ENCODE measurements around the gene HOXA9.

Gene HOXA9

DNA sequence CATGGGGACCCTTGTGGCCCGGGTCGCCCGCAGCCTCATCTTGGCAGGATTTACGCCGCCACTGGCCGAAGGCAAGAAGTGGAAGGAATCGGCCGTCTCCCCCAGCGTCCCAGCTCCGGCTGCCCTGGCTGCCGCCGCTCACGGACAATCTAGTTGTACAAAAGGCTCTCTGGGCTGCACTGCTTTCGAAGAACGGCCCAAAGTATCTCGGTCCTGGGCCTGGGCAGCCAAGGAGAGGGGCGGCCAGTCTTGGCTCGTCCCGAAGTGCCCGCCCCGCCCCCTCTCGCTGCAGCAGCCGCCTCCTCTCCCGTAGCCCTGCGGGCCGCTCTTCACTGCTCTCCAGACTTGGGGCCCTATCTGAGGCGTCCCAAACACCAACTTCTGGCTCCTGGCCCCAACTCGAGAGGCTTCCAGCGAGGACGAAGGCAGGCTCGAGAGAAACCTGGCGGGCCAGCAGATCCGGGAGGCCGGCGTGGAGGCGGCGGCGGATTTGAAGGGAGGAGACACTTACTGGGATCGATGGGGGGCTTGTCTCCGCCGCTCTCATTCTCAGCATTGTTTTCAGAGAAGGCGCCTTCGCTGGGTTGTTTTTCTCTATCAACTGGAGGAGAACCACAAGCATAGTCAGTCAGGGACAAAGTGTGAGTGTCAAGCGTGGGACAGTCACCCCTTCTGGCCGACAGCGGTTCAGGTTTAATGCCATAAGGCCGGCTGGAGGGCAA, 809 bp downstream of the HOXA9 start:
- DNase-seq (ENCODE audit: low spot score): no peak

DNA sequence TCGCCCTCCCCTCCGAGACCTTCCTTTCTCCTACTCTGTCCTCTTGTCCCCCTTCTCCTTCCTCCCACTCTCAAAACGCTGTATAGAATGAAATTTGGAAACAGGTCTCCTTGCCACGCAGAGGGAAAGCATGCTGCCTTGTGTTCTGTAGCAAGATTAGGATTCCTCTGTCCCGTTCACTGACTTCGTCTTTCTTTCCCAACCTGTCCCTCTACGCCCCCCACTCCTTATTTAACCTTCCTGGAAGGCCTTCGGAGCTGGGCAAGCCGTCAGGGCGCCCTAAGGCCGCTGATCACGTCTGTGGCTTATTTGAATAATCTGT, 1.3 kb downstream of the HOXA9 start:
- no peak for DNase-seq (ENCODE audit: low spot score)

DNA sequence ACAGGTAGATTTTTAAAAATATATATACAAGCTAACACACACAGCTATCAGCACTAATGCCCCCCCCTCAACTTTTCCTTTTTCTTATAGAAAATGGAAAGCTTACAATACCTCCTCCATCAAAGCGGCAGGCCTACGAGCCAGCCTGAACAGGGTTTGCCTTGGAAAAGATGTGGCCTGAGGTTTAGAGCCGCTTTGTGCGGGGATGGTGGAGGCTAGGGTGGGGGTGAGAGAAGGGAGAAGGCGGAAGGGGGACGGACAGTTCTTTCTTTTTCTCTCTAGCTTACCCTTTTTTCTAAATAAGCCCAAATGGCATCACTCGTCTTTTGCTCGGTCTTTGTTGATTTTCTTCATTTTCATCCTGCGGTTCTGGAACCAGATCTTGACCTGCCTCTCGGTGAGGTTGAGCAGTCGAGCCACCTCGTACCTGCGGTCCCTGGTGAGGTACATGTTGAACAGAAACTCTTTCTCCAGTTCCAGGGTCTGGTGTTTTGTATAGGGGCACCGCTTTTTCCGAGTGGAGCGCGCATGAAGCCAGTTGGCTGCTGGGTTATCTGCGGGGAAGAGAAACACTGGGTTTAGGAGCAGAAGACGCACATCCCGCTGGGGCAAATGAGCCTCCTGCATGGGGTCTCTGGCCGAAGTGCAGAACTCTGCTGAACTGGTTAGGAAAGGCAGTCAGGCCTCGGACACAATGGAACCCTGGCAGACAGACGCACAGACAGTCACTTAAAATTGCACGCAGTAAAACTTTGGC, 1.9 kb downstream of the HOXA9 start:
- no peak for DNase-seq (ENCODE audit: low spot score)

DNA sequence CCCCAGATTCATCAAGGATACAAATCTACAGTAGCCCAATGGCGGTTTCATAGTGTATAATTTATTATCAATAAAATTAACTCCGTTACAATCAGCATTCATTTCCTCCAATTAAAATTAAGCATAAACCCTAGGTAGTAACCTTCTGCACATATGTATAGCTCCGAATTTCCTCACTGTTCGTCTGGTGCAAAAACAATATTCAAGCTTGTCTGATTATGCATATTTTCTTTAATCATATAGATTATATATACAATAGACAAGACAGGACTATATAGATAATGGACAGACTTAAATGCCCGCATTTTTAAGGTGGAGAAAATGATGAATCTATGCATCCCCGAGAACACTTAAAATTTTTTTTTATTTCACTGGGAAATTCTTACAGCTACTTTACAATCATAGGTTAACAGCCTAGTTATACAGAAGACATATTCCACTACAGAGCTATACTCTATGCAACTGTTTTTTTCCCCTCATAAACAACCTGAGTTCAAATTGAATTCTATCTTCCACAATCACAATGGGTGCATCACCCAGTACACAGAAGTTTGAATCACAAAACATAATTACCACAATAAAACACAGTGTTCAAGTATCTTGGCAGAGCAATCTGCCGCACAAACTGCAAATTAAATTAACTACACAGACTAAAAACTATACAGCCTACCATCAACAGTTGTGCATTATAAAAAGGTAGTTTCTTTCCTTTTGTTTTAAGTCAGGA, 2.6 kb downstream of the HOXA9 start:
- DNase-seq (ENCODE audit: low spot score): no peak

DNA sequence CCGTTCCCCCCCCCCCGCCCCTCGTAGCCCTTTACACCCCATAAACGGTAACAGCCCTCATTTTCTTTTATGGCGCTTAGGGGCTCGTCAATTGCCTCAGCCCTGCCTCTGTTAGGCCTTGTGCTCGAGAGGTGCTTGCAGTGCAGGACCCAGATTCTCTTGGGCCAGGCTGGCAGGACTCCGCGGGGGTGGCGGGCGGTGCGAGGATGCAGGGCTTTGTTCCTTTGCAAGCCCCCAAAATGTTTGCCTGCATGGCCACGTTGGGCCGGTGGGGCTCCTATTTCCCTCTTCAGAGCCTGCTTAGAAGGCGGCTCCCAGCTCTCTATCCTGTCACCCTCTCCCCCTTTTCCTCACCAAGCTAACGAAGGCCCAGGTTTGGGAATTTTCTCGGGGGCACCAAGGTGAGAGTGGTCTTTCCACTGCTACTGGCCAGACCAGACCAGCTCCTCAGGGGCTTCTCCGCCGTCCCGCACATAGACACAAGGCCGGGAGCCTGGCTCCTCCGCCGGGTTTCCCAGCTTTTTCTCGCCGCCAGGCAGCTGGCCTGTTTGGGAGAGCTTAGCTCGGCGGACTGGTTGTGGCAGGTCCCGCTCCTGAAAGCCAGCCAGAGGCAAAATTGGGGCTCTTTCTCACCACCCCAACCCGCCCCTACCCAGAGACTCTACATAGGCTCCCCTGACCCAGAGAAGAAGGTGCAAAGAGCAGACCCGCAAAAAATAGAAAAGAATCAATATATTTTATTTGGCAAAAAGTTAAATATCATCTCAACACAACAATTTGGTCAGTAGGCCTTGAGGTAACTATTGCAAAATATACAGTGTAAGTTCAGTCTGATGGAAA, 3.4 kb downstream of the HOXA9 start:
- no peak for DNase-seq (ENCODE audit: low spot score)

DNA sequence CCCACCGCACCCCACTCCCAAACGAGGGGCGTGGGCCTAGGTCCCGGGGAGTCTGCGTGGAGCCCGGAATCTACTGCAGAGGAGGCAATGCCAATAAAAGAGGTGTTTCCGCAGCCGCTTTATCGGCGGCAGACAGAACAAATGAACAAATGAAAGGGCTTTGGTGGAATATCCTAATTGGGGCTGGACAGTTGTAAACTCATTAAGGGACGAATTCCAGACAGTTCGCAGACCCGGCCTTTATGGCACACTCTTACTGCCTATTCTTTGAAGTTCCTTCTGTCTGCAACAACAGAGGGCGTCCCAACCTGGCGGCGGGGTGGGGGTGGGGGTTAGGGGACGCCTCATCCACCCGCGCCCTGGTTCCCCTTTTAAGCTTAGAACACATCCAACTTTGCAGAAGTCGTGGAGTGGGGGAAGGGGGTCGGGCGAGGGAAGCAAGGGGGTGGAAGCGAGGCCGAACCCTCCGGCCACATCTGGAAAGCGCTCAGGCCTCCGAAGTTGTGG, 4.1 kb downstream of the HOXA9 start:
- DNase-seq (ENCODE audit: low spot score): no peak

DNA sequence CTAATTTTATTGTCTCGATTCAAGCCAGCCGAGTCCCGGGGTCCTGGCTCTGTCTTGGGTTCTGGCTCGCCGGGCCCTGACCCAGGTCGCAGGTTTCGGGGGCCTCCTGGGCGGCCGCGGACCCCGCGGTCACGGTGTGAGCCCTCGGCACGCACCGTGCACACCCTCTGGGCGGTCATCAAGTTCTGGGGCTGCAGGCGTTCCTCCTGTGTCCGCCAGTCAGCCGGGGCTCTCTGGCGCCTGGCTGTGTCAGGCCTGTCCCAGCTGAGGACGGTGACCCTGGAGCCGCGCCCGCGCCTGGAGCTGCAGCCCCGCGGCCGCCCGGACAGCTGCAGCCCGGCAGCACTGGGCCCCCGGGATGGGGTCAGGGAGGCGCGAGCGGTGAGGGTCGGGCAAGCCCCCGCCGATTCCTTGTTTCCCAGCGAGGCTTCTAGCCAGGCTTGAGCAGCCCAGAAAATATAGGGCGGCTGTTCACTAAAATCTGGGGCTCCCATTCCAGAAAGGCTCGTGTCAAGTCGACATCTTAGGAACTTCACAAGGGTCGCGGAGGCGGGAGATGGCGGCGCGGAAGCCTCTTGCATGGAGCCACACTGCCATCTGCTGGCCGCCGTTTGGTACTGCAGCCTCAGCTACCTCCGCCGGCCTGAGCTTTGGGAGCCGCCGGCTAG, 4.7 kb downstream of the HOXA9 start:
- peak; percentile 87 for DNase-seq (ENCODE audit: low spot score)

DNA sequence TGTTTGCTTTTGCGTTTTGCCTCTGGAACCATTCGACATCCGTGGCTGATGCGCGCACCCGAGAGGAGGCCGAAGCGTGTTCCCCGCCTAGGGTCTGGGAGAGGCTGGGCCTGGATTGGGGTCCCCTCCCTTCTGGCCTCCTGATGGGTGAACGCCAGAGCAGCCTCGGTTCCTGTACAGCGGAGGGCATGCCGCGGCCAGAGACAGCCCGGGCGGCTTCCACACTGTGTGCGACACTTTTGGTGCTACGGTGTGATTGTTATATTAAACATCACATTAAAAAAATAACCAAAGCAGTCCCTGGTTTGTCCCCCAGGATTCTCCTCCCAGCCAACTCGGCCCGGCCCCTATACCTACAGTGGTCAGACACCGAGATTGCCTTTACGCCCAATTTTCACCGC, 5.2 kb downstream of the HOXA9 start:
- DNase-seq (ENCODE audit: low spot score): no peak

DNA sequence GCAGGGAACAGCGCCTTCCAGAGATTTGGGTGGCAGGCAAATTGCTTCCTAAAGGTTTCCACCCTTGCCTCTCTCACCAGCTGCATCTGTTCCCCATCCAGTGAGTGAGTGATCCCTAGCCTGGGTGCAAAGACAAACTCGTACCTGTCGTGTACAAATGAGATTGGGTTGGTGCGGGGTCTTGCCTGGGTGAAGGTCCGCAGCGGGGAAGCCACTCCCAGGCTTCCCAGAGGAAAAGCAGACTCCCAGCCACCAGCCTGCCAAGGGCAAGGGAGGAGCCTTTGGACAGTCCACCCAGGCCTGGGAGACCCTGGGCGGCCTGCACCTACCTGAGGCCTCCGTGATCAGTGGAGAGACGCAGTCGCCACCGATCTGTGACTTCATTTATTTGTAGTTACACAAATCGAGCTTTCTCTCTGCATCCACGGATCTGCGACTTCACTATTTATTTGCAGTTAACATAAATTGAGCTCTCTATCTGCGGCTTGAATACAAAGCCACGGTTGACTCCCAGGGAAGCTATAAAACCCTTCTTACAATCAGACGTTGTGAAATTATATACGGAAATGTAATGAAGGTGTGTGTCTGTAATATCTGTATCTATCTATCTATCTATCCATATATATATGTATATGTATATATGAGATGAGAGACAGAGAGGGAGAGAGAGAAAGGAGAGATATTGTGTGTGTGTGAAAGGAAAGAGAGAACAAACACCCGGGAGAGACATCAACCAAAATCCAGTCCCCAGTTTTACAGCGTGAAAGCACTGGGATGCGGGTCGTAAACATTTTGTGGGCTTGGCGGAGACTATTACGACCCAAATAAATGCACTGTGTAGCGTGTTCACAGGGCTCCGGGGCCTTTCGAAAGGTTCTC, 5.8 kb downstream of the HOXA9 start:
- DNase-seq (ENCODE audit: low spot score): no peak

DNA sequence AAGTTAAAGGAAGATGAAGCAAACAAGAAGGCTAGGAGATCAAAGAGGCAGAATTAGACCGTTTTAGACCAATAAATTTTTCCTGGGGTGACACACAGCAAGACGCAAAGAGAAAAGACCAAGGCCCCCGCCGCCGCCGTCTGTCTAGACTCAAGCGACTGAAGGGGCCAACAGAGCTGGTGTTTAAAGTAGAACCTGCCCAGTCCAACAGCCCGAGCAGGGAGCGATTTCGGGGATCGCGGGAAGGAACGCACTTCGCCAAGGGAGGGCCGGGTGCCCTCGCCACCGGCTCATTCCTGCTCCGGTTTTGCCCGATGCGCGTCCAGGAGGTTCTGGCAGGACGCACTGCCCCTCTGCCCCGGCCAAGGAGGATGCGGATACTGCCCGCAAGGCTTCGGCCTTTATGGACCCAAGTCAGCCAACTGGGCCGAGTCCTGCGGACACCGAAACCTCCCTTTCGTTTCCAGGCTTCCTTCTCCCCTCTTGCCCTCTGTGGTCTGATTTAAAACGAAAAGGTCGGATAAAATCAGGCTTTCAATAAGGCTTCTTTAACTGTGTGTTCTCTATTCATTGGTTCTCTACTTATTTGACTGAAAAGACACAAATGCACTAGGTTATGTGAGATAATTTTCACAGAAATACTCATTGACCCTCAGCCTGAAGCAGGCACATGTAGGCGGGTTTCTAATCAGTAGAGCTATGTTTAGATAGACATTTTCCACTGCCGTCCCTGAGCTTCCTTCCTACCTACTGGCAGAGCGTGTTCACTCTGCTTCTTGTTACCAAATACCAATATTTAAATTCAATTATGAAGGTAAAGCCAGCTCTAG, 6.7 kb downstream of the HOXA9 start:
- no peak for DNase-seq (ENCODE audit: low spot score)

DNA sequence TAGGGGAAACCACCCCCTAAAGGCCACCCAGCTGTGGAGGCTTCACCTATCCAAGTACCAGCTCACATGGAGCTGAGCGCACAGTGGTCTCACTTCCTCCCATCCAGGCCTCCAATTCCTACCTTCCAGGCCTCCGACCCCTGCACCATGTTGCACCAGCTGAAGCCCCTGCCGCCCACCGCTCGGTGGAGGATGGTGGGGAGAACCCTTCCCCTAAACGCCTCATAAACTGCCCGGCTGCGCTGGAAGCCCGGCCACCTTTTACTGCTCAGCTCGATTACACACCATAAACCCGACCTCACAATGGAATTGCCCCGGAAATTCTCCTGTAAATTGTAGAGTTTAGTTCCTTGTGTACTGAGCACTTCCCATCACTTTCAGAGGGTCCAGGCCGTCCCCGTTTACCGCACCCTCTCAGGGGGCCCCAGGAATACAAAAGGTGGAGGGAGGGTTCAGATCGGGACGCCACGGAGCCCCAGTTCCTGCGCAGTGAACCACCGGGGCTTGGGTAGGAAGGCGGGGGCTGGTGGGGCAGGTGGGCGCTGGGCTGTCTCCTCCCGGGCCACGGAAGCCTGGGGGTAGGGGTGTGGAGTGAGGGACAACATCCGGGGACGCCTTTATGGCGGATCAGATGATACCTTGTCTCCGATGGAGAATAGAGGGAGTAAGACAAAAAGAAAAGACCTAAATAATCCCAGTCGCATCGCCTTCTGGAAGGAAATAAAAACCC, 7.5 kb downstream of the HOXA9 start:
- no peak for DNase-seq (ENCODE audit: low spot score)

DNA sequence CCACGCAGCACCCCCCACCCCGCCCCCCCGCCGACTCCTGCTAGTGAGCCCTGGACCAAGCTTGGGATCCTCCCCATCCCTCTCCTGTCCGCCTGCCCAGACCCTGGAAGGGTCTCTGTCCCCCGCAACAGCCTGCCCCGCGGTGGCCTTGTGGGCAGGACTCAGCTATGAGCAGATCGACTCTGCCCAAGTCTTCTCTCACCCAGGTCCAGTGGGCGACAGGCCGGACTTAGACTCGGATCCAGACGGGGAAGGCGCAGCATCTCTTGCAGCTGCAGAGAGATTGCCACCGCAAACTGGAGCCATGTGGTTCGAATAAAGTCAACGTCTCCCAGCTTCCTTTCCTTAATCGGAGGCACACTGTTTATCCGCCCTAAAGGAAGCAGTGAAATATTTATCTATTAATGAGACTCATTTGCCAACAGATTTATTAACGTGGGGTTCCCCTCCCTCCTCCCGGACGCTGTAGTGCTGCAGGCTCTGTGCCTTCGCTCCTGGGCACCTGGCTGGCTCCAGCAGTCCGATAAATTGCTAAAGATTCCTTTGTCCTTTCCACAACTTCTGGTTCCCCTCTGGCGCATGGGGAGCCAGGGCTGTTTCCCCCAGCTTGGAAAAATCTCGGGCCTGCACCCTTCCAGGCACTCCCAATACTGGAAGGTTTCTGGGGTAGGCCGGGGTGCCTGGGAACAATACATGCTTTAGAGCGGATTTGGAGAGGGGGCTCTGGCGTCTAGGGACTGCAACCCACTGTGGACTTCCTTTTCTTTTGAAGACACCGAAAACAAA, 8.2 kb downstream of the HOXA9 start:
- DNase-seq (ENCODE audit: low spot score): no peak

DNA sequence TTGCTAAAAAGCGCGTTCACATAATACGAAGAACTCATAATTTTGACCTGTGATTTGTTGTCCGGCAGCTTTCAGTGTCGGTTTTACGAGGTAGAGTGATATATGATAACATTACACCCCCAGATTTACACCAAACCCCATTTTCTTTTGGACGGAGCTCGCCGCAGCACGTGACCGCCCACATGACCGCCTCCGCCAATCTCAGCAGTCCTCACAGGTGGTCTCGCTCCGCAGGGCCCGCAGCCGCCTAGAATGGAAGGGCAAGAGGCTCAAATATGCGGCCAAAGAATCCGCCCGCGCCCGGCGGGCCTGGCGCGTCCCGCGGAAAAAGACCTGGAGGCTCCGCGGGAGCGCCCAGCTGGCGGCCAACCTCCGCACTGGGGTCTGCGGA, 8.8 kb downstream of the HOXA9 start, which contains the start of gene HOXA7:
HOXA7 (minus strand) TSS at position 168 of the 391 bp plus-strand sequence; CDS start at position 38, 130 bp downstream.
- no peak for DNase-seq (ENCODE audit: low spot score)

DNA sequence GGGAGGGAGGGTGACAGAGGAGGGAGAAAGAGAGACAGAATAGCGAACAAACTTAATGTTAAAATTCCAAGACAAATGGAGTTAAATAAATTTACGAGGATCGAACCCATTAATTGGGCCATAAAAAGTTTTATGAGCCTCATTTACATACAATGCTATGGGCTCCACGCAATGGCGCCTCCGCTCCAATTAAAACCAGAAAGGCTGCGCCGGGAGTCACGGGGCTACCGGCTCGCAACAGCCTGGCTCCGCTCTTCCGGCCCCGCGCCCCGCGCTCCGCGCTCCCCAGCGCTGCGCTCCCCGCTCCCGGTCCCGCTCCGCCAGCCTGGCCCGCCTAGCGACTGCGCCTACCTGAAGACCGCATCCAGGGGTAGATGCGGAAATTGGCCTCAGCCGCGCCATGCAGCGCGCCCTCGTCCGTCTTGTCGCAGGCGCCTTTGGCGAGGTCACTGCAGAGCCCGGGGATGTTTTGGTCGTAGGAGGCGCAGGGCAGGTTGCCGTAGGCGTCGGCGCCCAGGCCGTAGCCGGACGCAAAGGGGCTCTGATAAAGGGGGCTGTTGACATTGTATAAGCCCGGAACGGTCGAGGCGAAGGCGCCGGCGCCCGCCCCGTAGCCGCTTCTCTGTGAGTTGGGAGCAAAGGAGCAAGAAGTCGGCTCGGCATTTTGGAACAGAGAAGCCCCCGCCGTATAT, 9.4 kb downstream of the HOXA9 start:
- no peak for DNase-seq (ENCODE audit: low spot score)

DNA sequence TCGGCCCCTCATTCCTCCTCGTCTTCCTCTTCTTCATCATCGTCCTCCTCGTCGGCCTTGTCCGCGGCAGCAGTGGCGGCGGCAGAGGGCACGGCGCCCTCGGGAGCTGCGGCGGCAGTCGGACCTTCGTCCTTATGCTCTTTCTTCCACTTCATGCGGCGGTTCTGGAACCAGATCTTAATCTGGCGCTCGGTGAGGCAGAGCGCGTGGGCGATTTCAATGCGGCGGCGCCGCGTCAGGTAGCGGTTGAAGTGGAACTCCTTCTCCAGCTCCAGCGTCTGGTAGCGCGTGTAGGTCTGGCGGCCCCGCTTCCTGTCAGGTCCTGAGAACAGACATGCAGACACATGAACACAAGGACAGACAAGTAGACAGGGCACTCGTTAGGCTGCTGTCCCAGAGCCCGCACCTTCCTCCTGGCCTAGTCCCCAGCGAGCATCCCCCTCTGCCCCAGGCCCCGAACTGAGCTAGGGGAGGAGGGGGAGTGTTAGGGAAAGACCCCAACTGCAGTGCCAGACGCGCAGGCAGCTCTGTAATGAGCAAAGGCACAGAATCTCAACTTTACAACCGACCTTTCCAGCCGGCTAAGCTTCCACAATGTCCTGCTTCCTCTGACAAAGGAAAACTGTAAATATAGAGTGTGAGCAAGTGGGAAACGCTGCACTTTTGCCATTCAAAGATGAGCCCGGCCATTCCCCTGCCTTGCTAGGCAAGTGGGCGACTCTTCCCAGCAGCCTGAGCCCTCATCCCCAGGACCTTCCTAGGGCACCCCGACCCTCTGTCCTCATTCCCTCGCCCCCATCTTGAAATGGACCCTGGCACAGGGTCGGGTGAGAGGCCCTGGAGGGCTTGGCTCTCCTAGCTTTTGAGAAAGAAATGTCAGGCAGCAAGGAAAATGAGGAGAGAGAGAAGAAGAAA, 10.2 kb downstream of the HOXA9 start:
- DNase-seq (ENCODE audit: low spot score): no peak

DNA sequence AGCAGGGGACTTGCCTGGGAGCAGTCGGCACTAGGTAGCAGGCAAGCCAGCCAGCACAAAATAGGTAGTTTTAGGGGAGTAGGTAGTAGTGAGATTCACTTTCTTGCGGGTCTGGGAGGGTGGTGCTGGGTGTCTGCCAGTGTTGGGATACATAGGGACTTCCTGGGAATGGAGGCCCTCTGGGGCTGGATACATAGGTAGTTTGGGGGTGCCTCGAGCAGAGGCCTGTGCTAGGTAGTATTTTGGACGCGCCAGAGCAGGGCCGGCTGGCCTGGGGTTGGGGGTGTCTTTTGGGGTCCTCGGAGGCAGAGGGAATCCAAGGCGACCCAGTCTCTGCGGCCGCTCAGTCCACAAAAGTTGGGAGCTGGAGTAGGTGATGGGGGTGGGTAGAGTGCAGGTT, 11.0 kb downstream of the HOXA9 start:
- DNase-seq (ENCODE audit: low spot score): no peak

All from hepatic stellate cell (primary cell).